HG03442 (cell line): ENCODE measurements around the gene PRPF40A.

Source experiments
- ATAC-seq: cut with Tn5 transposase; IDR thresholded peaks from one replicate; pipeline ENCODE4 v1.9.1; 2021; ENCODE audit warnings: mild to moderate bottlenecking, moderate library complexity; ENCODE audit not compliant: unreplicated experiment

The PRPF40A gene

GRCh38 chr2:152622219-152622618 lies 95.0 kb downstream of the PRPF40A start:
- no peak for ATAC-seq

GRCh38 chr2:152620985-152621384 lies 96.3 kb downstream of the PRPF40A start:
- ATAC-seq = no peak

- ATAC-seq = no peak
Measured at GRCh38 chr2:152620208-152620607, 97.1 kb downstream of the PRPF40A start.

GRCh38 chr2:152618193-152618564 lies 99.1 kb downstream of the PRPF40A start:
- no peak for ATAC-seq

- ATAC-seq = no peak
Measured at GRCh38 chr2:152617456-152618192, 99.6 kb downstream of the PRPF40A start.

GRCh38 chr2:152615177-152615576 lies 102.1 kb downstream of the PRPF40A start:
- no peak for ATAC-seq

- peak; percentile 41 for ATAC-seq
Measured at GRCh38 chr2:152613235-152613634, 104.0 kb downstream of the PRPF40A start.

GRCh38 chr2:152611458-152612231 lies 105.6 kb downstream of the PRPF40A start:
- ATAC-seq = peak; percentile 87

GRCh38 chr2:152609699-152610098 lies 107.6 kb downstream of the PRPF40A start:
- ATAC-seq = no peak

GRCh38 chr2:152609154-152609553 lies 108.1 kb downstream of the PRPF40A start:
- no peak for ATAC-seq

- no peak for ATAC-seq
Measured at GRCh38 chr2:152607793-152608300, 109.4 kb downstream of the PRPF40A start.

- ATAC-seq = no peak
Measured at GRCh38 chr2:152606941-152607340, 110.3 kb downstream of the PRPF40A start.

- no peak for ATAC-seq
Measured at GRCh38 chr2:152606081-152606480, 111.2 kb downstream of the PRPF40A start.

- no peak for ATAC-seq
Measured at GRCh38 chr2:152603166-152603565, 114.1 kb downstream of the PRPF40A start.

GRCh38 chr2:152602750-152603149 lies 114.5 kb downstream of the PRPF40A start:
- ATAC-seq = no peak
